ENCODE data around the gene MMS22L.

- TF ChIP-seq POLR2AphosphoS5 (IDR thresholded peaks at IDR 0.05; ENCODE audit: low read depth, low read length): no peak
- no peak for TF ChIP-seq SIN3A (IDR thresholded peaks at IDR 0.05; ENCODE audit: borderline replicate concordance, insufficient read depth, low read length)
- TF ChIP-seq TAF1 (IDR thresholded peaks at IDR 0.05; ENCODE audit: borderline replicate concordance, insufficient read depth, low read length): no peak
- TF ChIP-seq REST (IDR thresholded peaks at IDR 0.05; ENCODE audit: insufficient read depth in 1 of 2, low read depth in 2 of 2, low read length in 2 of 2): no peak
Observed at GRCh38 chr6:97160280-97160679, 122.7 kb downstream of the MMS22L start.

Measured in PFSK-1 (cell line).